GM18519 (cell line): ENCODE measurements around the gene PSME4.
"Not testable (repeated sequence)": the region's sequence is repeated elsewhere in the genome, so short reads cannot be mapped to it uniquely, and the experiment has no call there.

ENCODE experiments used
- ATAC-seq: cut with Tn5 transposase; IDR thresholded peaks from one replicate; pipeline ENCODE4 v1.9.1; 2021; ENCODE audit warnings: mild to moderate bottlenecking, moderate library complexity; ENCODE audit not compliant: unreplicated experiment, low FRiP score

Gene PSME4

DNA sequence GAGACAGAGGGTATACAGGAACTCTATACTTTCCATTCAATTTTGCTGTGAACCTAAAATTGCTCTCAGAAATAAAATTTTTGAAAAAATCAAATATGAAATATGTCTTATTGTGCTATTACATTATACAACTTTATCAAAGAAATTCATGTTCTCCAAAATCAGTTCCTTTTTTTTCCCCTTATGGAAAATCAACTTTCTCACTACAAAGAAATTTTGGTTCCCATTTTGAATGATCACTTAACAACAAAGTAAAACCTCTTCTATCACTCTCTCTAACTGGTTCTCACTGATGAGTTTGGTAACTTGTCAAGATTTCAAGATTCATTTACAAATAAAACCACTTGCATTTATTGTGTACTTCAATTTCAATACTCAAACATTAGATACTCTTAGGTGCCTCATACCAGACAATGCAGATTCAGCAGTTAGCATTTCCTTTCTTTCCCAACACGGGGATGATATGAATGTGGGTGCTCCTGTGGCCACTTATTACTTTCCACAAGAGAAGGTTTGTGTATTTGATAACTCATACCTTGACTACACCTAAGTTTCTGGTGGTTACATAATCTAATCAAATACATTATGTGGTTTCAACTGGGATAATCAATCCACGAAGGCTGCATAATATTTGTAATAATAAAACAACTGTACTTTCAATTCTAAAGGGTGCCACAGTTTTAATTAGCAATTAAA is 6.4 kb downstream of the PSME4 start:
- ATAC-seq, result no peak

DNA sequence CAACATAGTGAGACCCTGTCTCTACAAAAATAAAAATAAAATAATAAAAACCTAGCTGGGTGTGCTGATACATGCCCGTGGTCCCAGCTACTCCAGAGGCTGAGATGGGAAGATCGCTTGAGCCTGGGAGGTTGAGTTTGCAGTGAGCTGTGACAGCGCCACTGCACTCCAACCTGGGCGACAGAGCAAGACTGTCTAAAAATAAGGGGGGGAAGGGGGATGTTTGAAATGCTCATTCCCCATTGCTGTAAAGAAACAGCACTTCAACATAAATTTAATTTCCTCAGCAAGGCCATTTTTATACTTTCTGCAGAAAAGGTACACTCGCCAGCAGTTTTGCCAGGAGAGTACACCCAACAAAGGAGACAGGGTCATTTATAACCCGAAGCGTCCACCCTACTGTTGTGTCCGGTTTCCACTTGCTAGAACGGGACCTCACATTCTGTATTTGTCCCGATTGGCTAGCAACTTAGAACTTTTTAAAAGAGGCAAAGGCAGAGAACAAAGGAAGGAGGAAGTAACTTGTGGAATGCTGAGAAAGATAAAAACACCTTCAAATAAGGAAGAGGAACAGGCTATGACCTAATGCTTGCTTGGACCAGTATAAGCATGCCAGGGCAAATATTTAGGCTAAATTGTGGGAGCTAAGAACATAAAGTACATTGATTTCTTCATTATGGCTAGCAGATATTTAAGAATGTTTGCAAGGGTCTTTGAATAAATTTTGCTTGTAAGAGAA is 9.1 kb downstream of the PSME4 start:
- not testable (repeated sequence) for ATAC-seq

DNA sequence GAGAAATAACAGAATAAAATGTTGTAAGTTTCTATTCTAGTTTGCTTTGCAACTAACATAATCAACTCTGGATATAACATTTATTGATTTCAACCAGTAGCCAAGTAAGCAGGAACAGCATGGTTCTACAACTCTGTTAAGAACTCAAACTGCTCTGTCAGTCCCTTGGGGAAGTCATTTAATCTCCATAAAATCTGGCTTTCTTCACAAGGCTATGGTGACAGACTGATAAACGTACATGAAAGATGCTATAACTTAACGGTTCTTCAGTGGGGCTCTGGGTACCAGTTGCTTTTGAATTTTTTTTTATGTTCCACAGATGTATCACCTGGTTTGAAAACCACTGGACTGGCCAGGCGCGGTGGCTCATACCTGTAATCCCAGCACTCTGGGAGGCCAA is 10.3 kb downstream of the PSME4 start:
- ATAC-seq, result no peak

DNA sequence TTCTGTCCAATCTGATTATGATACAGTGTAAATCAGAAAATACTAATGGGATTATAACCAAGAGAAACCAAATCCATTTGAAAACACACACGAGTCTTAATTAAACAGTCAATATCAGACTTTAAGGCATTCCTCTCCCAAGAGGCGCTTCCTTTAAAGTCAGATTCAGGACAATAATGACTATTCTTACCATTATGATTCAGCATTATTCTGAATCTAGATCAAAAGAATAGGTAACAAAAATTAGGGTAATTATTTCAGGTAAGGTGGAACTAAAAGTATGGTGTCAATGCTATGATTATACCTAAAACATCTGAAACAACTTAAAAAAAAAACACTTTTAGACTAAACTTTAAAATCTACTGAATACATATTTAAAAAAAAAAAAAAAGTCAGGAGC is 12.3 kb downstream of the PSME4 start:
- no peak for ATAC-seq

DNA sequence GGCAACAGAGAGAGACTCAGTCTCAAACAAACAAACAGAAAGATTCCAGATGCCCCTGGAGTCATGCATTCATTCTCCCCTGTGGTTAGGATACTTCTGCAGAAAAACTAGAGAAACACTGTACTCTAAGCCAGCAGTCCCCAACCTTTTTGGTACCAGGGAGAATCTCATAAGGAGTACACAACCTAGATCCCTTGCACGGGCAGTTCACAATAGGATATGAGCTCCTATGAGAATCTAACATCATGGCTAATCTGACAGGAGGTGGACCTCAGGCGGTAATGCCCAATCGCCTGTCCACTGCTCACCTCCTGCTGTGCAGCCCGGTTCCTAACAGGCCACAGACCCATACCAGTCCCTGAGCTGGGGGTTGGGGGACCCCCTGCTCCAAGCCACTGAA is 18.3 kb downstream of the PSME4 start:
- ATAC-seq, result no peak

DNA sequence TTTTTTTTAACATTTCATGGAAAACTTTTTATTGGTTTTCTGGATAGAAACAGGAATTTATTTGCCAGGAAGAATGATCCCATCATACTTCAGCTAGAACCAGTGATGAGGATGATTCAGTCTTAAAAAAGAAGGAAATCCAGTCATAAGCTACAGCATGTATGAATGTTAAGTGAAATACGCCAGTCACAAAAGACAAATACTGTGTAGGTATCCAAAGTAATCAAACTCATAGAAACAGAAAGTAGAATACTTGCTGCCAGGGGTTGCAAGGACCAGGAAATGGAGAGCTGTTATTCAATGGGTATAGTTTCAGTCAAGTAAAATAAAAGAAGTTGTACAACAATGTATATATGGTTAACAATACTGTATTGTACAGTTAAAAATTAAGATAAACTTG is 21.3 kb downstream of the PSME4 start:
- ATAC-seq, result no peak

DNA sequence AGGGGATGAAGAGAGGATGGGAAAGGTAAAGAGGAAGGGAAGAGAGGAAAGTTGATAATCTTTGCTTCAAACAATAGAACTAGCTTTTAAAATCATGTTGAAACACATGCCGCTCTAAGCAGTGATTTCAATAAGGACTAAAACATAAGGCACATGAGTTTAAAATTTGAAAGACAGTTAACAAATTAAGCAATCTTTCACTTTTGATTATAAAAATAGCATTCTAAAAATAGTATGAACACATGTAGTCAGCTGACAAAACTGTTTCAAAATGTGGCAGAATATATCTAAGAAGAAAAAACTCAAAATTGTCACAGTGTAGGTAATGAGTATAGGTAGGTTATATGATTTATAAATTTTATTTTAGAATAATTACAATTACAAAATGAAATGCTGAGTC is 25.3 kb downstream of the PSME4 start:
- ATAC-seq, result no peak

DNA sequence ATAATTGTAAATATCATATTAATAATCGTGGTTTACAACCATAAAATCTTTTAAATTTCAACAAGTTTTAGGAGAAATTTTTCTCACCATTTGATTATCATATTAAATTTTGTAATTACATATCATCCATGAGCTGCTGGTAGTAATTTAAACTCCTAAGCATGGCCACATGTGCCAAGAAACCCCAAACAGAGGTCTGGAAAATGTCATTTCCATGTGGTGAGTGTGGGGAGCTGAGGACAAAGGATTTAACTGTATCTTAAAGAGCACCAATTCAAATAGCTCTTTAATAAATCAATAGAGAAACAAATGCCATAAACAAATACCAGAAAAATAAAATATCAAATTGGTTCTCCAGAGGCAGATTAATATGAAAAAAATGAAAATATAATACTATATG is 26.3 kb downstream of the PSME4 start:
- ATAC-seq, result no peak

DNA sequence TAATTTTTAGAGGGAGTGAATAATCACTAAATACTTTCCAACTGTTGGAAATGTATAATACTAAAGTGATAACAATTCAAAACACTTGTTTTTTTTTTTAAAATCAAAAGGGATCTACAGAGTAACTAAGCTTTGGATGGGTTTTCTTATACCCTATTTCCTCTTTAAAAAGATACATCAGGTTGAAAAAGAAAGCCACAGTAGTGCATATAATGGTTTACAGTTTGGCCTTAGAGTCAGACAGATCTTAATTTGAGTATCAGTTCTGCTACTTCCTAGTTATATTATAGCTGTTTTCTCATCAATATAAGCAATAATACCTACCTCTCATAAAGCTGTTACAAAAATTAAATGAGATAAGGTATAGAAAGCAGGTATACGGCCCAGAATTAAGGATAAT is 28.5 kb downstream of the PSME4 start:
- ATAC-seq, result no peak

DNA sequence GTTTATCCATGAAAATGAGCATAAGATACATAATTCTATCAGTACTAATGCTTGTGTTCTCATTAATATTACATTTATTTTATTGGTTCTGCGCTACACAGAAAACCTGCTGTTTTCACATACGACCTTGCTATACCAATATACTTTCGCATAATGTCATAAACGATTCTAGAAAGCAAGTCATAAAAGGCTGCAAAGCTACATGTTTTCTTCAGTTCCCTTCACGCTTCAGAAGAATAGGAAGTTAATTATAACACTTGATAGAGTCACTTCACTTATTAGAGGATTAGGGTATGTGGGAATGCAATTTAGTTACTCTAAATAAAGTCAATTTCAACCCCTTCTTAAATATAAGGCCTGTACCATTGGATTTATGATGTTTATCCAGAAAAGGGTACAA is 29.0 kb downstream of the PSME4 start:
- ATAC-seq, result peak; percentile 87

DNA sequence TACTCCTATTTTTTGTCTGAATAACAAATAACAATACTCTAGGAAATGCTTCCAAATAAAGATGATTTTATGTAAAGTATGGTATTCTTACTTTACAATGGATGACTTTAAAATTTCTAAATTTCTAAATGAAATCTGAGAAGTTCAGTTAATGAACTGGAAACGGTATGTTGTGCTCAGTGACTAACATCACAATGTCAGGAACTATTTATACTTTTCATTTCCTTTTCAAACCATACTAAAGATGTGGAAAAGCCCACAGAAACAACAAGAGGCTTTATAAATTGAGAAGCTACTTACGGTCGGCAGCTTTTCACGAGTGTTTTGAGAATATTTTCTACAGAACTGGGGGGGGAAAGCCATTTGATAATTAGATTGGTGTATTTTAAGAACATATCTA is 31.1 kb downstream of the PSME4 start:
- no peak for ATAC-seq

DNA sequence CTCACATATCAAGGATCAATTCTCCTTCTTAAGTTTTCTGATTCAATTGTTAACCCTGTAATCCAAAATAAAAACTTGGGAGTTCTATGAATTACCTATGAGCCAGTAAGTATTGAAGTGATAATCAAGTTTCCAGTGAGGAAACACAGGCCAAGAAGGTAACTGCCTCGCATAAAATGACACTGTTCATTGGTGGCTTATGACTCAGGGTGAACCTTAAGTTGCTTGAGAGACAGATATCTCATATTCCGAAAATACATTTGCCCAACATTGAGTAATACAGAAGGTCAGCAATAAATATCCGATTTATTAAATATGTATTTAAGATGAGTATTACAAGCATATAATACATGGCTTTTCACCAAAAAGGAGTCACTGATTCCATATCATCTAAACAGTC is 31.9 kb downstream of the PSME4 start:
- no peak for ATAC-seq

DNA sequence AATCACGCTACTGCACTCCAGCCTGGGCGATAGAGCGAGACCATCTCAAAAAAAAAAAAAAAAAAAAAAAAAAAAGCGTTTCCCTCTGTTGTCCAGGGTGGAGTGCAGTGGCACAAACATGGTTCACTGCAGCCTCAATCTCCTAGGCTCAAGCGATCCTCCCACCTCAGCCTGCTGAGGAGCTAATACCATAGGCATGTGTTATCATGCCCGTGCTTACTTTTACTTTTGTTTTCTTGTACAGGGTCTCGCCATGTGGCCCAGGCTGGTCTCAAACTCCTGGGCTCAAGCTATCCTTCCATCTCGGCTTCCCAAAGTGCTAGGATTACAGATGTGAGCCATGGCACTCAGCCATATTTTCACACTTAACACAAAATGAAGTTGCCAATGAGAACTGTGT is 37.5 kb downstream of the PSME4 start:
- no peak for ATAC-seq

DNA sequence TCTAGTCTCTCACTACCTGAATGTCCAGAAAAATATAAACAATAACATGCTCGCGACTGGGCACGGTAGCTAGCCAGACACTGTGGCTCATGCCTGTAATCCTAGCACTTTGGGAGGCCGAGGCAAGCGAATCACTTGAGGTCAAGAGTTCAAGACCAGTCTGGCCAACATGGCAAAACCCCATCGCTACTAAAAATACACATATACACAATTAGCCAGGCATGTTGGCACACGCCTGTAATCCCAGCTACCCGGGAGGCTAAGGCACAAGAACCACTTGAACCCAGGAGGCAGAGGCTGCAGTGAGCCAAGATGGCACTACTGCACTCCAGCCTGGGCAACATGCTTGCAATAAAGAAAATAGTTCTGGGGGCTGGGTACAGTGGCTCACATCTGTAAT is 44.5 kb downstream of the PSME4 start:
- not testable (repeated sequence) for ATAC-seq

DNA sequence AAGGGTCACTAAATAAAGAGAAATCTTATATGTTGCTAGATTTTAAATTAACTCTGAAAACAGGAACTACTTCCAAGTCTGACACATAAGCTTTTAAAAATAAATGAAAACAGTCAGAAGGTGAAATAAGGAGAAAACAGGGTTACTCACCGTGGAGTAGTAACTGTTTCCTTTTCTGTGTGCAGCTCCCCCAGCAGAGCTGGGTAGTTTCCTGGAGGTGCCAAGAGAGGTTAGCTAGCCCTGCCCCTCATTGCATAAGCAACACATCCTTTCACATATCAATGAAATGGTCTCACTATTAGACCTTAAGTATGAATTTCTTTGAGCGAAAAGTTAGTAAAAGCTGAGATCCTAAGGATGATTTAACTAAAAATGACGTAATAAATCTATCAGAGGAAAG is 57.1 kb downstream of the PSME4 start:
- ATAC-seq, result peak; percentile 80

DNA sequence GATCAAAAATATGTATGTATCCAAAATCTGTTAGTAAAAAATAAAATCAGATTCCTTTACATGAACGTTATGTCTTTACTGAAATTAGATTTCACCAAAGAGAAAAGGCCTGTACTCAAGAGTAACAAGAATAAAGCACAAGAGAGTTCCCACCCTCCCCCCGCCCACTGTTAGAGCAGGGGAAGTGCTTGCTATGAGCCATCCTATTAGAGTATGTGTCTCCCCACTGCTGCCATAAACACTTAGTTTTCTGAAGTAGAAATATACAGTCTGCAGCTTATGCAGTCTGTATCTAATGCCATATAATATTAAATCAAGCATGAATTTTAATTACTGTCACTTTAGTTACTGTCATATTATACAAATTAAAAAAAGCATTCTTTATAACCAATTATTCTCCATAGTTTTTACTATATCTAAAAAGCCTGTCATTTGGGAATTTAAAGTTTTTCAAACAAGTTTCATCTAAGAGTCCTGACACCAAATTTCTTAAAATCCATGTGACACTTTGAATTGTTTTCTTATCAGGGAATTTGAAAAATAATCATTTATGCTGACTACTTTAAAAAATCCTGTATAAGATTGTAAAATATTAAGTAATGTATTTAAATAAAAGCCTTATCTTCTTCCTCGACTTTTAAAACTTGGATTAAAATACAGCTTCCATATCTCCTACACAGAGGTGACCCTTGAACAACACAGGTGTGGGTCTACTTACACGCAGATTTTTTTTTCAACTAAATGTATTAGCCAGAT is 59.2 kb downstream of the PSME4 start:
- no peak for ATAC-seq

DNA sequence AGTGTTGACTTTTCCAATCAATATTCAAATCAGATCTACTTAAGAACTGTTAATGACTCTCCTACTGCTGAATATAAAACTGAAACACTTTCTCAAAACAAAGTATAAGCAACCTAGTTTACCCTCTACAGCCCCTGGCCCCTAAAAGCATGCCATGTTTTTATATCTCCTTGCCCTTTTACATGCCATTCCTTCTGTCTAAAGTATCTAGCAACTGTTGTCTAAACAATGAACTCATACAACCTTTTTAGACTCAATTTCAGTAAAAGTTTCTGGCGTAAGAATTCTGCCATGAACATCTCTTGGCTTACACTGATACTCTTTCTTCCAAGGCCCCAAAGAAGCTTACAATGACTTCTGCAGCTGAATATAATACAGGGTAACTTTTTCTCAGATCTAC is 63.2 kb downstream of the PSME4 start:
- no peak for ATAC-seq

DNA sequence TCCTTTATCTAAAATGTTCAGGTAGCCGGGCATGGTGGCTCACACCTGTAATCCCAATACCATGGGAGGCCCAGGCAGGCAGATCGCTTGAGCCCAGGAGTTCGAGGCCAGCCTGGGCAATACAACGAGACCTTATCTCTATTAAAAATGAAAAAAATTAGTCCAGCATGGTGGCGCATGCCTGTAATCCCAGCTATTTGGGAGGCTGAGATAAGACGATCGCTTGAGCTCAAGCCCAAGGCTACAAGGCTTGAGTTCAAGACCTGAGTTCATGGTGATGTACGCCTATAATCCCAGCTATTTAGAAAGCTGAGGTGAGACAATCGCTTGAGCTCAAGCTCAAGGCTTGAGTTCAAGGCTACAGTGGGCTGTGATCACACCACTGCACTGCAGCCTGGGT is 65.4 kb downstream of the PSME4 start:
- ATAC-seq, result no peak

DNA sequence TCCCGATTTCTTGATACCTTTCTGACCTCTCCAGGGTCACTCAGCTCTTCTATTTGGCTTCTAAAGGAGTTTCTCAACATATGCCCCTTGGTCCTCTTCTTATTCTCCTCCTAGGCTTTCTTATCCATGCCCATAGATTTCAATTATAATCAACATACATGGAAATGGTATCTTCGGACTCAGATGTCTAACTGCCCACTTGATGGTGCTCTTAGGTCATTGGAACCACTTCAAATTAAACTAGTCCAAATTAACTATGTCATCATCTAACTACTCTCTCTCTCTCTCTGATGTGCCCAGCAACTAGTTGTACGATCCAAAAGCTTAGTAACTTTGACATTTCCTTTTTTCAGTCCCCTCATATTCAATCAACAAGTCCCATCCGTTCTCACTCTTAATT is 67.8 kb downstream of the PSME4 start:
- ATAC-seq, result no peak

DNA sequence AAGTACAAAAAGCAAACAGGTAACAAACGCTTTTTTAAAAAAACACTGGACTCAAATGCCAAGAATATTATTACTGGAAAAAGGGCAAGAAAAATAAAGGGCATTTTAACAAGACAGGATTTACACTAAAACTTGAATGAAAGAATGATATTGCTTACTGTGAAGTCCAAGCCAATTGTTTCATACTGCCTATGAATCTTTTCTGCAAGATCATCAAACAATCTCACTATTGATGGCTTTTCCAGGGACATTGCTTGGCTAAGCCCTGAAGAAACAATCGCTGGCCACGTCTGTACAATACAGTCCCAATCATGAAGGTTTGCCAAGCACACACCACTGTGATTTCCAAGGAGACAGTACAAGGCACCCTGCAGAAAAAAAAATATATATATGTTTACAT is 69.6 kb downstream of the PSME4 start:
- no peak for ATAC-seq

DNA sequence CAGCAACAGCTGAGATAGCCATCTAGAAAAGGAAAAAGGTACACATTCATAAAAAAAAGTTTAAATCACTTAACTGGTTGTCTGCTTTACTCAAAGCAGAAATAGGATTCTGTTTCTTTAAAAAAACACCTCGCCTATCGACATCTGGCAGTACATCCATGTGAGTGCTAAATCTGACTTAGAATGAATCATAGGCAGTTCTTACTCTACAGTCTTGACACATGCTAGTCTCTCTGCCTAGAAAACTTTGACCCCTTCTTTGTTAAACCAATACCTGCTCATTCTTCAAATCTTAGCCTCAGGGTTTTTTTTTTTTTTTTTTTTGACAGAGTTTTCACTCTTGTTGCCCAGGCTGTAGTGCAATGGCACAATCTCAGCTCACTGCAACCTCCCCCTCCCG is 73.9 kb downstream of the PSME4 start:
- no peak for ATAC-seq
